ENCODE measurements around the gene ALG3. TPM values are rescaled to one million over a fixed set of nuclear protein-coding genes. Genes with fewer than 3 reads are reported as not detected.

ALG3 gene
- total RNA-seq, 2 donors from 2014 or later: 33.4 to 49.9 TPM

DNA sequence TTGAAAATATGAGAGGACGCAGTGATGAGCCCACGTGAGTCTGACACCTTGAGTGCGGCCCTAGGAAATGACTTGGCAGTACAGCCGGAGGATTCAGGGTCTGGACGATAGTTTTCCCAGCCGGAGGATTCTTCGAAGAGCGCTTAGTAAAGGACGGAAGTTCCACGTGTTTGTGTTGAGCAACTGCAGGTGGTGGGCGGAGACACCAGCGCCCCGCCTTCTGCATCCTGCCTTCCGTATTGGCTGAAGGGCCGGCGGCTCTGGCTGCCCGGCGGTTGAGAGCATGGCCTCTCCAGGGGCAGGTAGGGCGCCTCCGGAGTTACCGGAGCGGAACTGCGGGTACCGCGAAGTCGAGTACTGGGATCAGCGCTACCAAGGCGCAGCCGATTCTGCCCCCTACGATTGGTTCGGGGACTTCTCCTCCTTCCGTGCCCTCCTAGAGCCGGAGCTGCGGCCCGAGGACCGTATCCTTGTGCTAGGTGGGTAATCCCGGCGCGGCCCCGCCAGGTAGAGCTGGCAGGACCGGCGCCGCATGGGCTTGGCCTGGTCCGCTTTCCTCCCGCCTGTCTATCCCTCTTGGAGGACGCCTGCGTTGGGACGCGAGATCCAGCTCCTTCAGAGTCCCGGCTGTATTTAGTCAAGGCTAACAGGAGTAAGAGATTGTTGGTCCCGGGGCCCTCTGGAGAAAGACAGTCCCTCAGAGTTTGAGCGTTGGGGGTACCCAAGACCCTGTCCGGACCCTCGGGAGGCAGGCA is 827 bp upstream of the ALG3 start, which contains the start of gene EEF1AKMT4:
Gene EEF1AKMT4 (plus strand): TSS at position 261 of the 755 bp plus-strand sequence. CDS start 23 bp downstream, at position 284.
- peak within 1 kb of the TSS; percentile 99 for H3K27ac Mint-ChIP-seq
- peak within 1 kb of the TSS; percentile 100 for H3K4me3 Mint-ChIP-seq
- H3K36me3 Mint-ChIP-seq (ENCODE audit: low read depth): peaks cover 21% of the 10 kb centered on the region
- H3K4me1 Mint-ChIP-seq: peaks cover 4% of the 10 kb centered on the region
- H3K9me3 Mint-ChIP-seq: no peaks in the 10 kb centered on the region
- H3K27me3 Mint-ChIP-seq: no peaks in the 10 kb centered on the region
- peak; percentile 92 for ATAC-seq (replicated peaks)

DNA sequence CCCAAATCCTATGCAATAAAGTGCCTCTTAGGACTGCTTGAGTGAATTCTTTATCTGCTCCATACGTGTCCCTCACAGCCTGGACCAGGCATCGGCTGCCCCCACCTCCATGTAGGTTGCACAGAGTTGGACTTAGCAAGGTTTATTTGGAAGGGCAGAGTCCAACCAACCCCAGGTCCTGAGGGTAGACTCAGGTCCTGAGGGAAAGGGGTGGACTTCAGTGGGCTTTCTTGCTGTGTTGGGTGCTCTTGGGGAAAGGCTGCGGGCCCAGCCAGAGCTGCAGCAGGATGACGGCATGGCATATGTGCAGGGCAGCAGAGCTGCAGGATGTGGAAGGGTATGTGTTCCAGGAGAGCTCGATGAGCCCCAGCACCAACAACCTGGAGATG is 6.5 kb downstream of the ALG3 start:
- Mint-ChIP-seq H3K27me3 (no peaks in the 10 kb centered on the region), H3K27ac (no peak overlapping the region), H3K4me1 (peaks cover 6% of the 10 kb centered on the region), H3K9me3 (no peaks in the 10 kb centered on the region), H3K36me3 (ENCODE audit: low read depth) (peaks cover 43% of the 10 kb centered on the region), H3K4me3 (no peak overlapping the region)
- ATAC-seq (replicated peaks): no peak

DNA sequence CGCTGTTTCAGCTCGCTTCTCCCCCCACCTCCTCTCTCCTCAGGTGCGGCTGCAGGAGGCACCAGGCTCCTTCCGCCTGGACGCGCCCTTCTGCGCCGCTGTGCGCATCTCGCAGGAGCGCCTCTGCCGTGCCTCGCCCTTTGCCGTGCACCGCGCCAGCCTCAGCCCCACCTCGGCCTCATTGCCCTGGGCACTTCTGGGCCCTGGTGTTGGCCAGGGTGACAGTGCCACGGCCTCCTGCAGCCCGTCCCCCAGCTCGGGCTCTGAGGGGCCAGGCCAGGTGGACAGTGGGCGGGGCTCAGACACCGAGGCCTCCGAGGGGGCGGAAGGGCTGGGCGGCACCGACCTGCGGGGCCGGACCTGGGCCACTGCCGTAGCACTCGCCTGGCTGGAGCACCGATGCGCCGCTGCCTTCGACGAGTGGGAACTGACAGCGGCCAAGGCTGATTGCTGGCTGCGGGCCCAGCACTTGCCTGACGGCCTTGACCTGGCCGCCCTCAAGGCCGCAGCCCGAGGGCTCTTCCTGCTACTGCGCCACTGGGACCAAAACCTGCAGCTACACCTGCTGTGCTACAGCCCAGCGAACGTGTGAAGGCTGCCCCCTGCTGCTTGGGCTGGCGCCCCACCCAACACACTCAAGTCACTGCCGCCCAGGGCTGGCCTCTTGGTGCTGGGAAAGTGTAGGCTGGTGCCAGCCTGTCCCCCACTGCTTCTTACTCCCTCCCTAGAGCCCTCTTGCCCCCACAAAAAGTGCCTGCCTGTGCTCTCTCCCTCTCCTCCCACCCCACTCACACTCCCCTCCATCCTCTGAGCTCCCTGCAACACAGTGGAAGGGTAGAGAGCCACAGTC is 7.1 kb downstream of the ALG3 start:
- Mint-ChIP-seq H3K4me1 (peaks cover 6% of the 10 kb centered on the region), H3K4me3 (no peak overlapping the region), H3K27ac (no peak overlapping the region), H3K36me3 (ENCODE audit: low read depth) (peaks cover 43% of the 10 kb centered on the region), H3K9me3 (no peaks in the 10 kb centered on the region), H3K27me3 (no peaks in the 10 kb centered on the region)
- ATAC-seq (replicated peaks): no peak

DNA sequence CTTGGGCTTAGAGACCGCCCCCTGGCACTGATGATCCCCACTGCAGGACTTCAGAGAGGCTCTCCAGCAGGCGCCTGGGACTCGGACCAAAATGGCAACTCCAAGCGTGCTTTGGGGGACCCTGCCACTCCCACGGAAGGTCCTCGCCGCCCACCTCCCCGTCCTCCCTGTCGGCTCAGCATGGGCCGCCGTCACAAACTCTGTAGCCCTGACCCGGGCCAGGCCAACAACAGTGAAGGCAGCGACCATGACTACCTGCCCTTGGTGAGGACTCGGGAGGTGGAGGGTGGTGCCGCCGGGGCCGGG is 7.7 kb downstream of the ALG3 start:
- no peak overlapping the region for H3K4me3 Mint-ChIP-seq
- H3K9me3 Mint-ChIP-seq: no peaks in the 10 kb centered on the region
- no peak for ATAC-seq (replicated peaks)
- H3K36me3 Mint-ChIP-seq (ENCODE audit: low read depth): peaks cover 40% of the 10 kb centered on the region
- no peaks in the 10 kb centered on the region for H3K27me3 Mint-ChIP-seq
- H3K27ac Mint-ChIP-seq: no peak overlapping the region
- peaks cover 6% of the 10 kb centered on the region for H3K4me1 Mint-ChIP-seq

DNA sequence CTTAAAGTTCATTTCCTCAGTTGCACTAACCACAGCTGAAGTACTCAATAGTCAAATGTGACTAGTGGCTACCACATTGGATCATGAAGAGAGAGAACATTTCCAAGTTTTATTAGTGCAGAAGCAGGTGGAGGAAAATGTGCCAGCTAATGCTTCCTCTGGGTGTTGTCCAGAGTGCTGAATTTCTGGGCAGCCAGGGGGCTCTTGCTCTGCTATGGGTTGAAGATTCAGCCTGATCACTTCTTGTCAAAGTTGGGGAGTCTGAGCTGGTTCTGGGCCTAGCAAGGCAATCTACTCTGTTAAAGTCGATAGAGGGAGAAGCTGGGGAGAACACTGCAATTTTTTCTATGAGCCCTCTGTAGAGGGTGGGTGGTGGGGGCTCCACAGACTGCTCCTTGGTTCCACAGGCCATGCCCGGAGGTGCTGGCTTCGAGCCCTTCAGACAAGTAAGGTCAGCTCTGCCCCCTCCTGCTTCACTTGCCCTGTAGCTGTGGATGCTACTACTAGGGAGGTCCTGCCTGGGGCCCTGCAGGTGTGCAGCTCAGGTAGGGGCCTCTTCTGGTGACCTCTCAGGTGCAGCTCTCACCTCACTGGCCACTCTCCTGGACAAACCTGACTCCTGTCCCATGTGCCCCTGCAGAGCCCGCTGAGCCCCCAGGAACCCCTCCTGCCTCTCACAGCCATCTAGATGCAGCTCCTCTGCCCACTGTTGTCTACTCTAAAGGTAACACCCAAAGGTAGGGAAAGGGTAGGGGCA is 8.2 kb downstream of the ALG3 start:
- no peak overlapping the region for H3K27ac Mint-ChIP-seq
- peaks cover 35% of the 10 kb centered on the region for H3K36me3 Mint-ChIP-seq (ENCODE audit: low read depth)
- ATAC-seq (replicated peaks): no peak

DNA sequence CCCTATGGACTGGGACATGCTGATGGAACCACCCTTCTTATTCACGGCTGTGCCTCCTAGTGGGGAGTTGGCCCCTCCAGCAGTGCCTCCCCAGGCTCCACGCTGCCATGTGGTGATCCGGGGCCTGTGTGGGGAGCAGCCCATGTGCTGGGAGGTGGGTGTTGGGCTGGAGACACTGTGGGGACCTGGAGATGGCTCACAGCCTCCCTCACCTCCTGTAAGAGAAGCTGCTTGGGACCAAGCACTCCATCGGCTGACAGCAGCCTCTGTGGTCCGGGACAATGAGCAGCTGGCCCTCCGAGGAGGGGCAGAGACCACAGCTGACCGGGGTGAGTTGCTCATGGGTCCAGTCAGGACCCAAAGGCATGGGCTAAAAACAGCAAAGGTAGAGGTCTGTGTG is 9.1 kb downstream of the ALG3 start:
- no peak for ATAC-seq (replicated peaks)
- Mint-ChIP-seq H3K27ac (no peak overlapping the region), H3K27me3 (no peaks in the 10 kb centered on the region), H3K36me3 (ENCODE audit: low read depth) (peaks cover 28% of the 10 kb centered on the region), H3K4me1 (peaks cover 6% of the 10 kb centered on the region), H3K9me3 (no peaks in the 10 kb centered on the region), H3K4me3 (no peak overlapping the region)

More for the DNA sequence above, 8.2 kb downstream of the ALG3 start:
- Mint-ChIP-seq H3K9me3 (no peaks in the 10 kb centered on the region), H3K4me3 (no peak overlapping the region), H3K4me1 (peaks cover 6% of the 10 kb centered on the region), H3K27me3 (no peaks in the 10 kb centered on the region)

DNA sequence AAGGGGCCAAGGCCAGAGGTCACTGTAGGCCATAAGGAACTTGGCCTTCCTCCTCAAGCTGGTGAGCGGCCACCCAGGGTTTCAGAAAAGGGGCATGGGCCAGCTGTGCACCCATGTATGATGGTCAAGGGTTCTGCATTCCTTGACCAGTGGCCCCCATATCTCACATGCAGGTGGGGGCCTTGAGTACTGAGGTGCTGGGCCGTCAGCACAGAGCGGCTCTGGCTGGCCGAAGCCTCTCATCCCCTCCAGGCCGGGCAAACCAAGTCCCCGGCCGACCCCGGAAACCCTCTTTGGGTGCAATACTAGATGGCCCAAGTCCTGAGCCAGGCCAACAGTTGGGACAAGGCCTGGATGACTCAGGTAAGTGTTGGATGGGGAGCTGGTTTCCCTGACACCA is 9.5 kb downstream of the ALG3 start:
- H3K27ac Mint-ChIP-seq: peak overlapping the region; percentile 23
- H3K4me1 Mint-ChIP-seq: peaks cover 6% of the 10 kb centered on the region
- ATAC-seq (replicated peaks): no peak
- H3K4me3 Mint-ChIP-seq: no peak overlapping the region
- H3K27me3 Mint-ChIP-seq: no peaks in the 10 kb centered on the region
- H3K9me3 Mint-ChIP-seq: no peaks in the 10 kb centered on the region
- peaks cover 23% of the 10 kb centered on the region for H3K36me3 Mint-ChIP-seq (ENCODE audit: low read depth)

DNA sequence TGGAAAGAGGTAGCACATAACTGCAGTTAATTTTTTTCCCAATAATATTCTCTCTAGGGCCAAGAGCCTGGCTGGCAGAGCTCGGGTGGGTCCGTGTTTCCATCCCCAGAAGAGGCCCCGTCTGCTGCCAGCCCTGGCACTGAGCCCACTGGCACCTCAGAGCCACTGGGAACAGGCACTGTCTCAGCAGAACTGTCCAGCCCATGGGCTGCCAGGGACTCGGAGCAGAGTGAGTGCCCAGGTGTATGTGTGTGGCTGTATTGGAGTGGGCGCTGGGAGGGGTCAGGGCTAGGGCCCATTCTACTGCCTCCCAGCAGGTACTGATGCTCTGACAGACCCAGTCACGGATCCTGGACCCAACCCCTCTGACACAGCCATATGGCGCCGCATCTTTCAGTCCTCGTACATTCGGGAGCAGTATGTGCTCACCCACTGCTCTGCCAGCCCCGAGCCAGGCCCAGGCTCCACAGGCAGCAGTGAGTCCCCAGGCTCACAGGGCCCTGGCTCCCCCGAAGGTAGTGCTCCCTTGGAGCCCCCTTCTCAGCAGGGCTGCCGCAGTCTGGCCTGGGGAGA is 10.4 kb downstream of the ALG3 start:
- H3K4me3 Mint-ChIP-seq: no peak overlapping the region
- H3K27me3 Mint-ChIP-seq: no peaks in the 10 kb centered on the region
- no peak for ATAC-seq (replicated peaks)
- no peaks in the 10 kb centered on the region for H3K9me3 Mint-ChIP-seq
- H3K27ac Mint-ChIP-seq: peak overlapping the region; percentile 23
- peaks cover 15% of the 10 kb centered on the region for H3K36me3 Mint-ChIP-seq (ENCODE audit: low read depth)
- H3K4me1 Mint-ChIP-seq: peaks cover 6% of the 10 kb centered on the region

DNA sequence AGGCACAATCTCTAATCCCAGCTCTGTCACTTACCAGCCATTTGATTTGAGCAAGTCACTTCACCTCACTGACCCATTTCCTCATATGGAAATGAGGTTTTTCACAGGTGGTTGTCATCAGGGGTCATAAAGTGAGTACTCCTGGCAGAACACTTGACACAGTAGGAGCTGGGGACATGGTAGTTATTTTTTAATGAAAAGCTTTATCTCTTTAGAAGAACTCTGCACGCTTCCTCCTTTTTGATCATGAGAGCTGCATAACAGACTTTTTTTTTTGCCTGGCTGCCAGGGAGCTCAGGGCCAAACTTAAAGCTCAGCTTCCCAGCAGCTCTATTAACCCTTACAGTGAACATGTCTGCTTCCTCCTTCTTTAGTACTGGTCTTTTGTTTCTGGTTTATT is 11.0 kb downstream of the ALG3 start:
- peaks cover 9% of the 10 kb centered on the region for H3K36me3 Mint-ChIP-seq (ENCODE audit: low read depth)
- H3K4me3 Mint-ChIP-seq: no peak overlapping the region
- H3K4me1 Mint-ChIP-seq: peaks cover 6% of the 10 kb centered on the region
- no peak for ATAC-seq (replicated peaks)
- peak overlapping the region; percentile 20 for H3K27ac Mint-ChIP-seq
- H3K27me3 Mint-ChIP-seq: peaks cover 3% of the 10 kb centered on the region
- no peaks in the 10 kb centered on the region for H3K9me3 Mint-ChIP-seq

DNA sequence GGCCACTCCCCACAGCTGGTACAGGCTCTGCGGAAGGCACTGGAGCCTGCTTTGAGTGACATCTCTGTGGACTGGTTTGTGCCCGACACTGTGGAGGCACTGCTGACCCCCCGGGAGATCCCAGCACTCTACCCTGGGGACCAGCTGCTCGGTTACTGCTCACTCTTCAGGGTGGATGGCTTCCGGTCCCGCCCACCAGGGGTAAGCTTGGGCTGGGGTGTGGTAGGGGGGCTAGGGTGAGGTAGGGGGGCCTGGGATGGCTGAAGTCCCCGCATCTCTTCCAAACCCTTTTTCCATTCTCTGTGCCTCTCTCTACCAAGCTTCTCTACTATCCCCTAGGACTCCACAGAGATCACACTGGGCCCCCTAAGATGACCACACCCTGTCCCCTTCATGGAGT is 11.6 kb downstream of the ALG3 start:
- no peak for ATAC-seq (replicated peaks)
- peaks cover 3% of the 10 kb centered on the region for H3K36me3 Mint-ChIP-seq (ENCODE audit: low read depth)
- H3K27ac Mint-ChIP-seq: peak overlapping the region; percentile 20

DNA sequence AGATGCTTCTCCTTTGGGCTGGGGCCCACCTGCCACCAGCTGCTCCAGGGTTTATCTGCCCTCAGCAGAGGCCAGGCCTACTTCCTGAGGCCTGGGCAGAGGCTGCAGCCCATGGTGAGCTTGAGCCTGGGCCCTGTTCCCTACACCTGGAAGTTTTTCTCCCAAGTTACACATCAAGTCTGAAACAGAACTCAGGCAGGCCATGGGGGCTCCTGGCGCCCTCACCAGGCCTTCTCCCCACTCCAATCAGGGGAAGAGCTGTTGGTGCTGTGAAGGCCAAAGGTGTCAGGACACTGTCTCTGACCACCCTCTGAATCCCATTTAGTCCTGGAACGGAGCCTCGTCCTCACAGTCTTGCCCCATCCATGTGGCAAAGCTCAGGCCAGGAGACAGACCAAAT is 12.1 kb downstream of the ALG3 start:
- ATAC-seq (replicated peaks): no peak
- Mint-ChIP-seq H3K4me3 (no peak overlapping the region), H3K36me3 (ENCODE audit: low read depth) (no peaks in the 10 kb centered on the region), H3K27ac (no peak overlapping the region), H3K9me3 (no peaks in the 10 kb centered on the region), H3K4me1 (peaks cover 6% of the 10 kb centered on the region), H3K27me3 (peaks cover 14% of the 10 kb centered on the region)

More for the DNA sequence above, 11.6 kb downstream of the ALG3 start:
- peaks cover 9% of the 10 kb centered on the region for H3K27me3 Mint-ChIP-seq
- no peak overlapping the region for H3K4me3 Mint-ChIP-seq
- H3K4me1 Mint-ChIP-seq: peaks cover 6% of the 10 kb centered on the region
- H3K9me3 Mint-ChIP-seq: no peaks in the 10 kb centered on the region

DNA sequence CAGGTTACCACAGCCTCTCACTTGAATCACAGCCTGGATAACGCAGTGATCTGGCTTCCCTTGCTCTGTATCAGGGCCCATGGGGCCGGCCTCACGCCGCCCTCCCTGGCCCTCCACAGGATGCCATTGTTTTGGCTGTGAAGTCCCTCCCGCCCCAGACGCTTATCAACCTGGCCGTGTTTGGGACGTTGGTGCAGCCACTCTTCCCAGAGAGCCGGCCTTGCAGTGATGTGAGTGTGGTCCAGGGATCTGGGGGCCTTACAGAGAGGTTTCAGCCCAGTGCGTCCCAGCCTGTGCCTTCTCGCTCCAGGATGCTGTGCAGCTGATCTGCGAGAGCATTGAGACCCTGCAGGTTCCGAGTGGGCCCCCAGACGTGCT is 12.7 kb downstream of the ALG3 start:
- Mint-ChIP-seq H3K4me1 (peaks cover 12% of the 10 kb centered on the region), H3K27me3 (peaks cover 20% of the 10 kb centered on the region), H3K4me3 (no peak overlapping the region), H3K27ac (no peak overlapping the region), H3K36me3 (ENCODE audit: low read depth) (peaks cover 6% of the 10 kb centered on the region), H3K9me3 (no peaks in the 10 kb centered on the region)
- no peak for ATAC-seq (replicated peaks)

DNA sequence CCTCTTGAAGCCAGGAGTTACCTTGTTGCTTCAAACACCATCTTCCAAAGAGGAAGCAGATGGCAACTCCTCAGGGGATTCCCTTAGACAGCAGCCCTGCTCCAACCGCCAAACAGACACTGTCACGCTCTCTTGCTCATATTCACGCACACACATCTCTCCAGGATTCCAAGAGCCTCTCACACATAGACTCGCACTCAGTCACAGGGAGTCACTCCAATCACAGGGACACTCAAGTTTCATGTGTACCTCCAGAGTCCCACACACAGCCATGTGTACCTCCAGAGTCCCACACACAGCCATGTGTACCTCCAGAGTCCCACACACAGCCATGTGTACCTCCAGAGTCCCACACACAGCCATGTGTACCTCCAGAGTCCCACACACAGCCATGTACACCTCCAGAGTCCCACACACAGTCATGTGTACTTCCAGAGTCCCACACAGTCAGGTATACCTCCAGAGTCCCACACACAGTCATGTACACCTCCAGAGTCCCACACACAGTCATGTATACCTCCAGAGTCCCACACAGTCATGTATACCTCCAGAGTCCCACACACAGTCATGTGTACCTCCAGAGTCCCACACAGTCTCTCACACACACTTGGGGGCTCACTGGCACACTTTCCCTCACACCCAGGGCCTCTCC is 13.3 kb downstream of the ALG3 start:
- H3K27ac Mint-ChIP-seq: no peak overlapping the region
- no peaks in the 10 kb centered on the region for H3K9me3 Mint-ChIP-seq
- peaks cover 23% of the 10 kb centered on the region for H3K27me3 Mint-ChIP-seq
- no peak overlapping the region for H3K4me3 Mint-ChIP-seq
- no peak for ATAC-seq (replicated peaks)
- peaks cover 9% of the 10 kb centered on the region for H3K36me3 Mint-ChIP-seq (ENCODE audit: low read depth)
- peaks cover 14% of the 10 kb centered on the region for H3K4me1 Mint-ChIP-seq
